ENCODE measurements around the gene TAS2R20. TPM values are rescaled to one million over a fixed set of nuclear protein-coding genes. Genes with fewer than 3 reads are reported as not detected.
A peak's percentile ranks its signal among the peaks of the same experiment; 100 is the strongest.

Gene TAS2R20
- total and polyA plus RNA-seq, 2 of the 13 experiments (the other 11 are each of a cell fraction or from before 2014, with no cell fraction given) = 0.54 to 2.9 TPM

DNA sequence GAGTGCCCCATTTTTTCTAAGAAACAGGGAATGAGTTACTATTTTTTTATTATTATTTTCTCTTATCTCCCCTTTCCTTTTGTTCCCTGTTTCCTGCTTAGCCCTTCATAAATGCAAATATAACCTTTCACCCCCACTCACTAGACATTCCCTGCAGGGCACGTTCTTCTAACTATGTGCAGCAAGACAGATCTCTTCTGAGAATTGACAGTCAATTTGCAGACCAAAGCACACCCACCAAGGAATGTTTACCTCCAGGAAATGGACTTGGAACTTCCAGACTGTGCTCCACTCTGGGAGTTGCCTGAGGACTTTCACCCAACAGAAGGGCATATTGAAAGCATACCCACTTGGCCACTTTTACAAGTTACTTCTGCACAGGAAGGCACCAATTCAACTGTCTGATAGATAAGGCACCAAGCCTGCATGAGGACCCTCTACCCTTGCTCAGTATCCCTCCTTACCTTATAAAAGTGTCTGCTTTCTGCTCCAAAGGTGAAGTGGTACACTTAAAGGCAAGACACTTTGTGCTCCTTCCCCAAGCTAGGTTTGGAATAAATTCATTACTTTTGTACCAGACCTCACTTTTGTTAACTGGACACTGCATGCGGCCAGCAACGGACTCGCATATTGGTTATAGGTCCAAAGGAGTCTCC, 17.8 kb upstream of the TAS2R20 start (continued):
- TF ChIP-seq HMGA1 (CRISPR knock-in tag; conservative IDR thresholded peaks at IDR 0.05) = no peak
- no peak for TF ChIP-seq ZNF747 (CRISPR knock-in tag; IDR thresholded peaks at IDR 0.05; ENCODE audit: borderline replicate concordance)
- no peak for TF ChIP-seq ZFP36L2 (CRISPR knock-in tag; IDR thresholded peaks at IDR 0.05)
- TF ChIP-seq ATM (IDR thresholded peaks at IDR 0.05; ENCODE audit: borderline replicate concordance) = no peak
- TF ChIP-seq ZNF282 (IDR thresholded peaks at IDR 0.05; ENCODE audit: partially characterized antibody) = no peak
- TF ChIP-seq HNF1B (CRISPR knock-in tag; IDR thresholded peaks at IDR 0.05) = peak; percentile 79
- TF ChIP-seq NCOA5 (CRISPR knock-in tag; IDR thresholded peaks at IDR 0.05) = no peak
- TF ChIP-seq ZNF619 (CRISPR knock-in tag; IDR thresholded peaks at IDR 0.05) = no peak
- TF ChIP-seq ZNF451 (CRISPR knock-in tag; IDR thresholded peaks at IDR 0.05) = no peak
- peak; percentile 74 for TF ChIP-seq TCF7 (IDR thresholded peaks at IDR 0.05; ENCODE audit: low read depth)
- no peak for TF ChIP-seq THAP7 (CRISPR knock-in tag; IDR thresholded peaks at IDR 0.05)
- TF ChIP-seq, protein P1, sequence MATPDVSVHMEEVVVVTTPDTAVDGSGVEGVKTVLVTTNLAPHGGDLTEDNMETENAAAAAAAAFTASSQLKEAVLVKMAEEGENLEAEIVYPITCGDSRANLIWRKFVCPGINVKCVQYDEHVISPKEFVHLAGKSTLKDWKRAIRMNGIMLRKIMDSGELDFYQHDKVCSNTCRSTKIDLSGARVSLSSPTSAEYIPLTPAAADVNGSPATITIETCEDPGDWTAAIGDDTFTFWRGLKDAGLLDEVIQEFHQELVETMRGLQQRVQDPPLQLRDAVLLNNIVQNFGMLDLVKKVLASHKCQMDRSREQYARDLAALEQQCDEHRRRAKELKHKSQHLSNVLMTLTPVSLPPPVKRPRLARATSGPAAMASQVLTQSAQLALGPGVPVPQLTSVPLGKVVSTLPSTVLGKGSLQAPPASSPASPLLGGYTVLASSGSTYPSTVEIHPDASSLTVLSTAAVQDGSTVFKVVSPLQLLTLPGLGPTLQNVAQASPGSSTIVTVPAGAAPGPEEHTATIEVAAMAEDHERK (CRISPR knock-in tag; IDR thresholded peaks at IDR 0.05; ENCODE audit: low read depth) = no peak
- TF ChIP-seq IKZF1 (IDR thresholded peaks at IDR 0.05) = no peak
- TF ChIP-seq HNRNPLL (IDR thresholded peaks at IDR 0.05; ENCODE audit: low read depth, low read length, poor library complexity, severe bottlenecking) = no peak
- TF ChIP-seq ZNF441 (CRISPR knock-in tag; IDR thresholded peaks at IDR 0.05; ENCODE audit: borderline replicate concordance) = peak; percentile 71; the same call in 1 of the 2 replicates
- TF ChIP-seq NCOA2 (CRISPR knock-in tag; IDR thresholded peaks at IDR 0.05) = peak; percentile 82
- no peak for TF ChIP-seq GZF1 (CRISPR knock-in tag; IDR thresholded peaks at IDR 0.05)
- no peak for TF ChIP-seq ZNF142 (CRISPR knock-in tag; IDR thresholded peaks at IDR 0.05)
- no peak for TF ChIP-seq NBN (conservative IDR thresholded peaks at IDR 0.05)
- TF ChIP-seq ZMYM4 (CRISPR knock-in tag; IDR thresholded peaks at IDR 0.05) = peak; percentile 94
- TF ChIP-seq MYNN (CRISPR knock-in tag; IDR thresholded peaks at IDR 0.05; ENCODE audit: low read depth) = no peak
- TF ChIP-seq TGIF2 (CRISPR knock-in tag; IDR thresholded peaks at IDR 0.05) = no peak
- TF ChIP-seq ZFP62 (CRISPR knock-in tag; IDR thresholded peaks at IDR 0.05) = no peak

Data from HepG2 (cell line).